Islet of Langerhans (tissue), 1 donor: ENCODE data around the gene RFX7.
"Not testable (repeated sequence)": the region's sequence is repeated elsewhere in the genome, so short reads cannot be mapped to it uniquely, and the experiment has no call there.

Experiments
- FAIRE-seq: peaks from one replicate; lab custom pipeline; 2011; peaks lifted over from hg19 to GRCh38; lab: Jason Lieb, UNC

The RFX7 gene

GRCh38 chr15:56205061-56205876, 38.4 kb downstream of the RFX7 start:
- FAIRE-seq = no peak

GRCh38 chr15:56203312-56203922, 40.3 kb downstream of the RFX7 start:
- not testable (repeated sequence) for FAIRE-seq

GRCh38 chr15:56202701-56203100, 41.0 kb downstream of the RFX7 start:
- FAIRE-seq = no peak

GRCh38 chr15:56199038-56199437, 44.6 kb downstream of the RFX7 start:
- FAIRE-seq = peak; percentile 30

- no peak for FAIRE-seq
Measured at GRCh38 chr15:56194035-56194434, 49.6 kb downstream of the RFX7 start.

- no peak for FAIRE-seq
Measured at GRCh38 chr15:56192659-56193442, 50.8 kb downstream of the RFX7 start.

GRCh38 chr15:56187665-56188064, 56.0 kb downstream of the RFX7 start:
- no peak for FAIRE-seq

- FAIRE-seq = no peak
Measured at GRCh38 chr15:56185980-56186379, 57.7 kb downstream of the RFX7 start.

- no peak for FAIRE-seq
Measured at GRCh38 chr15:56184516-56184915, 59.2 kb downstream of the RFX7 start.

GRCh38 chr15:56180851-56181250, 62.8 kb downstream of the RFX7 start:
- no peak for FAIRE-seq

GRCh38 chr15:56176996-56177395, 66.7 kb downstream of the RFX7 start:
- no peak for FAIRE-seq

GRCh38 chr15:56175788-56176187, 67.9 kb downstream of the RFX7 start:
- no peak for FAIRE-seq

GRCh38 chr15:56174649-56175048, 69.0 kb downstream of the RFX7 start:
- no peak for FAIRE-seq

GRCh38 chr15:56168394-56168793, 75.3 kb downstream of the RFX7 start:
- FAIRE-seq = no peak

GRCh38 chr15:56165234-56165633, 78.4 kb downstream of the RFX7 start:
- no peak for FAIRE-seq

GRCh38 chr15:56160966-56161365, 82.7 kb downstream of the RFX7 start:
- FAIRE-seq = no peak

GRCh38 chr15:56156877-56157276, 86.8 kb downstream of the RFX7 start:
- FAIRE-seq = no peak

GRCh38 chr15:56155278-56155677, 88.4 kb downstream of the RFX7 start:
- not testable (repeated sequence) for FAIRE-seq

- not testable (repeated sequence) for FAIRE-seq
Measured at GRCh38 chr15:56154768-56155167, 88.9 kb downstream of the RFX7 start.

- FAIRE-seq = no peak
Measured at GRCh38 chr15:56150204-56150603, 93.5 kb downstream of the RFX7 start.

GRCh38 chr15:56148064-56148463, 95.6 kb downstream of the RFX7 start:
- FAIRE-seq = no peak

- FAIRE-seq = no peak
Measured at GRCh38 chr15:56146756-56147155, 96.9 kb downstream of the RFX7 start.

- peak; percentile 69 for FAIRE-seq
Measured at GRCh38 chr15:56128081-56128480, 115.6 kb downstream of the RFX7 start.
